Amniotic epithelial cell (primary cell): ENCODE data around the gene PRR22.

Source experiments
- DNase-seq: peaks from one replicate; pipeline ENCODE4 v3.0.0-alpha.2; 2010; ENCODE audit warnings: low read depth

The PRR22 gene

GRCh38 chr19:5784581-5785147 lies at the start of gene PRR22:
Gene PRR22, minus strand, starts transcription at chr19:5784746. Its CDS starts 86 bp downstream, at chr19:5784660.
- DNase-seq, result no peak

DNA sequence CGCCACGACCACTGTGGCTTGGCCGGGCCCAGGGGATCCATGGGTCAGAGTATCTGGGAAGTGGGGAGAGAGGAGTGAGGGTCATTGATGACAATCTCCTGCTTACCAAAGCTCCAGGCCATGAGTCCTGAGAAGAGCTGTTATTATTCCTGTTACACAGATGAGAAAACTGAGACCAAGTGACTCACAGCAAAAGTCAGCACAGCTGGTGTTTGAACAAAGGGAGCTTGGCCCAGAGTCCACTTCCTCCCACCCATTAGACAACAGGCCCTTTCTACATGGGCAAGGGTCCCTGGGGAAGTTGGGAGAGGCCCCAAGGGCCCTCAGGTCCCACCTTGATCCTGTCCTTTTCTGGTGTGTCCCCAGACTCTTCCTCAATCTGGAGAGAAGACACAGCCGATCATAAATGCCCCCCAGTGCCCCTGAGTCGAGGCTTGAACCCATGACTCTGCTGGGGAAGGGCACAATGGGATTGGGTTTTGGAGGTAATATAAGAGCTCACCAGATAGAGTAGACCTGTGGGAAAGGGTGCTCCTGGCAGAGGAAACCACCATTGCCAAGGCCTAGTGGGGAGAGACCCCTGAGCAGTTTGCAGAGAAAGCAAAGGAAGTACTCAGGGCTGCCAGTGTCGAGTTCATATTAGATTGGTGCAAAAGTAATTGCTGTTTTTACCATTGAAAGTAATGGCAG lies 48.1 kb upstream of the PRR22 start:
- no peak for DNase-seq

DNA sequence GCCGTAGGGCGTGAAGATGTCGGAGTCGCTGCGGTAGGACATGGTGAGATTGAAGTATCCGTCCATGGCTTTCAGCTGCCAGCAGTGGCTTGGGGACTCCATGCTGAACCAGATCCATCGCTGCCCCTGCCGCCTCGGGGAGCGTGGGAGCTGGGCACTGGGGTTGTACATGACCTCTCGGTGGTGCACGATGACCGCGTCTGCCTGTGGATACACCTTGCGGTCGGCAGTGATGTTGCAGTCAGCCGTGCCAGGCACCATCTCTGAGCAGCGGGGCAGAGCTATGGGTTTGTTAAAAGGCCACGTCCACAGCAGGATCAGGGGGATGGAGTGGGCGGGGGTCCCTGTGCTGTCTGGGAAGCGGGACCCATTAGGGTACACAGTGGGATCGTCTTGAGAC lies 47.5 kb upstream of the PRR22 start:
- DNase-seq, result no peak

DNA sequence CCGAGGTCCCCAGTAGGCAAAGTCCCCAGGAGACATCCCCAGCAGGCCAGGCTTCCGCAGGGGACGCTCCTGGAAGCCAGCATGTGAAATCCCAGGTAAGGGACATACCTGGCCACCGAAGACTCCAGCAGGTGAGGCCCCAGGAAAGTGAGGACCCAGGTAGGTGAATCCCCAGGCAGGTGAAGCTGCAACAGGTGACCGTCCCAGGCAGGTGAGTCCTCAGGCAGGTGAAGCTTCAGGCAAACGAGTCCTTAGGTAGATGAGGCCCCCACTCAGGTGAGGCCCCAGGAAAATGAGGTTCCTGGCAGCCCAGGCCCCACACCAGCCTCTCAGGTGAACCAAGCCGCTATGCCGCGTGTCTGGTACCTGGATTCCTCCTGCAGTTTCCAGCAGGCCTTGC lies 46.6 kb upstream of the PRR22 start:
- no peak for DNase-seq

GRCh38 chr19:5829567-5830310 lies 45.2 kb upstream of the PRR22 start:
- DNase-seq, result no peak

- DNase-seq, result peak; percentile 47
Observed at GRCh38 chr19:5828661-5829566, 44.4 kb upstream of the PRR22 start.

- peak; percentile 85 for DNase-seq
Observed at GRCh38 chr19:5827891-5828660, 43.5 kb upstream of the PRR22 start.

GRCh38 chr19:5827342-5827890 lies 42.9 kb upstream of the PRR22 start:
- no peak for DNase-seq

GRCh38 chr19:5826531-5827341 lies 42.2 kb upstream of the PRR22 start:
- peak; percentile 45 for DNase-seq

GRCh38 chr19:5825178-5825577 lies 40.6 kb upstream of the PRR22 start:
- DNase-seq, result no peak

DNA sequence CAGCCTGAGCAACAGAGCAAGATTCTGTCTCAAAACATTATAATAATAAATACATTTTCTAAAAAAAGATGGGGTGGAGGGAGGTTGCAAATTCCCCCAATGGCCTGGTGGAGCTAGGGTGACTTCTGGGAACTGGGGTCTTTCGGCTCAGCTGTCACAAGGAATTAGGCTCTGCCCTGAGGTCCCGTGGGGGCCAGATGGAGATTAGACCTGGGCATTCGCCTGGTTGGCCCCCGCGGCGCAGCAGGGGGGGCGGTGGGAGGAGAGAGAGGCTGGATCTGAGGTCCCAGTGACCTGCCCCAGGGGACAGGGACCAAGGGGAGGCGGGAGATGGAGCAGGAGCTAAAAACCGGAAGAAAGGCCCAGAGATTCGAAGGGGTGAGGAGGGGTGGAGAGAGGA lies 40.2 kb upstream of the PRR22 start:
- DNase-seq, result no peak

DNA sequence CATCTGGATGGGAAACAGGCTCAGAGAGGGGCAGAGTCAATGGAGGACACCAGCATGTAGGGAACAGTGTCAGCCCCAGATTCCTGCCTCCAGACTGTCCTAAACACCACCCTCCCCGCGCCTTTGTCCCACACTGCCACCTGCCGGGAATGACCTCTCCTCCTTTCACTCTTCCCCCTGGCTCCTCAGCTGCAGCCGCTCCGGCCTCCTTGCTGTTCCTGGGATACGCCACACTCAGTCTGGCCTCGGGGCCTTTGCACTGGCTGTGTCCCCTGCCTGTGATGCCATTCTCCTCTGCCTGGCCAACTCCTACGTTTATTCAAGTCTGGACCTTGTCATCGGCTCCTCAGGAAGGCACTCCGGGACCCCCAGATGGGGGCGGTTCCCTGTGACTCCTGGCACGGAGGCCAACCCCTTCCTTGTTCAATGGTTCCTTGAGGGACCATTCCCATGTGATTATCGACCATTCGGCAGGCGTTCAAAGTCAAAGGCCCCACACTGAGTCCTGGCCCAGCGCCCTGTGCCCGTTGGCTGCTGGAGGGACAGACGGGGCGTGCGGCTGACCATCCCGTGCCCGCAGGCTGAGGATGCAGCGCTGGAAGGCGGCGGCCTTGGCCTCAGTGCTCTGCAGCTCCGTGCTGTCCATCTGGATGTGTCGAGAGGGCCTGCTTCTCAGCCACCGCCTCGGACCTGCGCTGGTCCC lies 39.2 kb upstream of the PRR22 start:
- DNase-seq, result no peak

- no peak for DNase-seq
Observed at GRCh38 chr19:5822181-5822844, 37.8 kb upstream of the PRR22 start.

DNA sequence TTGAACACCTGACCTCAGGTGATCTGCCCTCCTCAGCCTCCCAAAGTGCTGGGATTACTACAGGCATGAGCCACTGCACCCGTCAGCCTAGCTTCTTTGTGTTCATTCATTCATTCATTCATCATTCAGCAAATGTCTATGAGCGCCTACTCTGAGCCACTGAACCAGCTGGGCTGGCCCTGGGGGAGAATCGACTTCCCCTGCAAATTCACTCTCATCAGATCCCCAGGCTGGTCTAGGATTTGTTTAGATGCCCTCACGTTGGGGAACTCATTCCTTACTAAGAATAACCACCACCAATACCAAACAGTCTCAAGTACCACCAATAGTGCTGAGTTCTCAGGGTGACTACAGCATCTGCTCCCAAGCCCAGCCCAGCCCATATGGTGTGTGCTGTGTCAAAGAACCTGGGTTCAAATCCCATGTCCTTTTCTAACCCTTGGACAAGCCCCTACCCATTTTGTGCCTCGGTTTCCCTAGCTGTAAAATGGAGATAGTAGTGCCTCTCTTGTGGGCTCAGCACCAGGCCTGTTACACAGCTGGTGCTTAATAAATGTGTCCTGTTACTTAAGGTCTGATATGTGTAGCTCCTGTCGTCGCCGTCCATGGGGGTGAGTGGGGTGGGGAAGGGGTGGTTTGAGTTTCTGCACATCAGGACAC lies 37.1 kb upstream of the PRR22 start:
- DNase-seq, result no peak

- DNase-seq, result no peak
Observed at GRCh38 chr19:5820785-5821184, 36.2 kb upstream of the PRR22 start.

DNA sequence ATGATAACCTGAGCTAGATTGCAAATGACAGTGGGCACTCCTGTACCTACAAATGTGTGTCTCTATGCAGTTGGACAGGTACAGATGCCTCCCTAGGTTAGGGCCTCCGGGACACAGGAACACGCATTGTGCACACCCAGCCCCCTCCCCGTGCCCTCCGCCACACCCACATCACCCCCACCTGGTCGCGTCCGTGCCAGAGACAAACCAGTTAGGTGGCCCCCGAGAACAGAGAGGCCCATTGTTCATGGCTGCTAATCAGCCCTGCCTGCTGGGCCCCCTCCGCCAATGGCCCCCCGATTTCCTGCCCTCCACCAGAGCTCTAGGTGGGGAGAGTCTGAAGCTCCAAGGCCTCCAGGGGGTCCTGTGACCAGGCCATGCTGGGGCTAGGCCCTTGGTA lies 34.0 kb upstream of the PRR22 start:
- DNase-seq, result no peak

DNA sequence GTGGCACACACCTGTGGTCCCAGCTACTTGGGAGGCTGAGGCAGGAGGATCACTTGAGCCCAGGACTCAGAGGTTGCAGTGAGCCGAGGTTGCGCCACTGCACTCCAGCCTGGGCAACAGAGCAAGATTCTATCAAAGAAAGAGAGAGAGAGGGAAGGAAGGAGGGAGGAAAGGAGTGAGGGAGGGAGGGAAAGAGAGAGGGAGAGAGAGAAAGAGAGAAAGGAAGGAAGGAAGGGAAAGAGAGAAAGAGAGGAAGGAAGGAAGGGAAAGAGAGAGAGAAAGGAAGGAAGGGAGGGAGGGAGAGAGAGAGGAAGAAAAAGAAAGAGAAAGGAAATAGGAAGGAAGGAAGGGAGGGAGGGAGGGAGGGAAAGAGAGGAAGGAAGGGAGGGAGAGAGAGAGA lies 32.7 kb upstream of the PRR22 start:
- DNase-seq, result no peak

GRCh38 chr19:5814852-5815246 lies 30.3 kb upstream of the PRR22 start:
- no peak for DNase-seq
